HG03565 (cell line): ENCODE results near the gene TNFRSF9.

Experiments
- ATAC-seq: cut with Tn5 transposase; IDR thresholded peaks from one replicate; pipeline ENCODE4 v1.9.1; 2021; ENCODE audit warnings: mild to moderate bottlenecking, moderate library complexity; ENCODE audit not compliant: unreplicated experiment

TNFRSF9 gene

GRCh38 chr1:7878027-7878426 lies 62.6 kb downstream of the TNFRSF9 start:
- no peak for ATAC-seq

GRCh38 chr1:7873801-7874795 lies 66.5 kb downstream of the TNFRSF9 start:
- ATAC-seq, result no peak

GRCh38 chr1:7871136-7871535 lies 69.5 kb downstream of the TNFRSF9 start:
- no peak for ATAC-seq

DNA sequence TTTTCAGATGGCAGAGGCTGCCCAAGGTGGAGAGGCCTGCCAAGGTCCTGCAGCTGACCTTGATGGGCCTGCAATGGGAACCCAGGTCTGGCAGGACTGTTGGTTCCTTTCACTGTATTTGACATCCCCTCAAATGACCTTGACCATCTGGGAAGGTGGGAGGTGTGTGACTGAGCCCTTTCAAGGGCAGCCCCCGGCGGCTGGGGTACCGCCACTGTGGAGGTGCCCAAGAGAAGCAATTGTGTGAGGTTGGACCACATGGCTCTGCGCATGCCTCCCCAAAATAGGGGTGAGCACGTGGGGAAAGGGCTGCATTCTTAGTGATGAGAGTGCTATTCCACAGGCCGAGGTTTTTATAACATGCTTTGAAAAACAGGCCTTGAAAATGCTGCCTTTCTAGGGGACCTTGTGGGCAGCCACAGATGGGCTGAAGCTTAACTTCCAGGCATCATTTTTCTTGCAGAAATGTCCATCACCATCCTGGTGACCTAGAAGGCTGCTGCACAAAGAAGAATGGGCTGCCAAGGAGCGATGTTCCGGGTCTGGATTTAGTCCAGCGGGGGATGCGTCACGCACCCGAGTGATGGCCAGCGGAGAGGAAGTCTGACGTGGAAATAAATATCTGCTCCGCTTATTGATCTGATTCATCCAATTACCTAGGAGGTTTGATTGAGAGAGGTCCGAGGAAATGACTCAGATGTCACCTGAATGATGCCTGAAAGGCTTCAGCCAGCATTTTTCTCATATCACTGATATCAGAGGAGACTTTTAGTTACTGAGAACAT lies 71.3 kb downstream of the TNFRSF9 start:
- ATAC-seq, result no peak

- ATAC-seq, result no peak
Measured at GRCh38 chr1:7868070-7868780, 72.4 kb downstream of the TNFRSF9 start.

DNA sequence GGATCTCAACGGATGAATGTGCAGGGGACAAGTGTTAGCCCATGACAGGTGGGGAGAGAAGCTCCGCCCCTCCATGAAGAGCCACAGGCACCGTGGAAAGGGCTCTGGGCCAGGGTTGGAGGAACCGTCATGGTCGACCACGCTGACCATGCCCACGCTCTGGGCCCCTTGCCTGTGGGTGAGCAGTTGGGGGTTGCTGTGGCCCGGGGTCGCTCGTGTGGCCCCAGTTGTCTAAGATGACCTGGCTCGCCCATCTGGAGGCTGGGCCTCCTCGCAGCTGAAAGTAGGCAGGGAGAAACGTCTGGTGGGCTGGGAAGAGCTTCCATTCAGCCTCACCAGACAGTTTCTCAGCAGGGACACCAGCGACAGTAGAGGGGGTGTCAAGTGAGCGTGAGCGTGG lies 74.7 kb downstream of the TNFRSF9 start:
- no peak for ATAC-seq
